Measurements from ENCODE around the gene MYH3.

DNA sequence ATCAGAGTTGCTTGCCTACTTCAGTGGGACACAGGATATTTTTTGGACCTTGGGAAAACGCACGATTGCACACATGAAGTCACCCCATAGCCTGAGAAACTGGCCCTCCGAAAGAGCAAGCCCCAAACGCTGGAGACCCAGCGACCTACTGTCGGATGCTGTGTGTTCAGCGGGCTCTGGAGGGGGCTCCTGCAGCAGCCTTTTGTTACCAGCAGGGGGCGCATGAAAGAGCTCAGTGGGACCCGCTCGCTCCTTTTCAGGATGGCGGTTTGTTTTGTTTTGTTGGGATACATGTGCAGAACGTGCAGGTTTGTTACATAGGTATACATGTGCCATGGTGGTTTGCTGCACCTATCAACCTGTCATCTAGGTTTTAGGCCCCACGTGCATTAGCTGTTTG lies 28.4 kb downstream of the MYH3 start:
- TF ChIP-seq POLR2AphosphoS5 (IDR thresholded peaks at IDR 0.05; ENCODE audit: borderline replicate concordance, low read depth, low read length), result no peak
- TF ChIP-seq EZH2 (IDR thresholded peaks at IDR 0.05), result no peak
- TF ChIP-seq FOXP2 (optimal IDR thresholded peaks at IDR 0.05; ENCODE audit: control extremely low read depth, extremely low read length, insufficient read depth), result no peak

Measured in SK-N-MC (cell line).